HL-60 (cell line): ENCODE data around the gene DDIAS.
"Not testable (repeated sequence)": the region's sequence is repeated elsewhere in the genome, so short reads cannot be mapped to it uniquely, and the experiment has no call there.

Experiments
- DNase-seq, 2 experiments: peaks; one replicate each; pipeline ENCODE4 v3.0.0-alpha.2; 2010 to 2020; ENCODE audit warnings: low read depth in 1 of 2, low spot score in 1 of 2
- H3K27ac ChIP-seq: fragments of 250-450 bp; sonication (Bioruptor Pico); replicated peaks from 2 replicates; pipeline ENCODE4 v1.5.1; 2020; ENCODE audit warnings: mild to moderate bottlenecking, moderate library complexity
- H3K27me3 ChIP-seq: fragments of 250-450 bp; sonication (Bioruptor Pico); 2 replicates; pipeline ENCODE4 v1.5.1; 2021; ENCODE audit warnings: mild to moderate bottlenecking, moderate library complexity; ENCODE audit not compliant: insufficient read depth, poor library complexity, severe bottlenecking
- H3K4me3 ChIP-seq: replicated peaks from 2 replicates; pipeline ENCODE4 v1.5.1; 2011; ENCODE audit warnings: mild to moderate bottlenecking, control low read depth, low read length; ENCODE audit not compliant: insufficient read depth
- GABPA ChIP-seq: IDR thresholded peaks from 2 replicates; pipeline ENCODE4 v1.6.1; 2012; ENCODE audit warnings: low read depth
- POLR2AphosphoS5 ChIP-seq: IDR thresholded peaks from 2 replicates; pipeline ENCODE4 v1.6.1; 2012; ENCODE audit warnings: low read depth
- SPI1 ChIP-seq: IDR thresholded peaks from 2 replicates; pipeline ENCODE4 v1.6.1; 2012; ENCODE audit warnings: low read depth, mild to moderate bottlenecking, borderline replicate concordance
- long read RNA-seq: library from polyadenylated mRNA; unstranded; transcript quantifications from one replicate; pipeline ENCODE4 v2.0.0, GENCODE V29; 2020
- TF ChIP-seq, protein P1 (sequence below): IDR thresholded peaks from one replicate; pipeline ENCODE4 v1.5.1; 2011; ENCODE audit warnings: low read length, control low read depth, inconsistent platforms; ENCODE audit not compliant: insufficient read depth
- TF ChIP-seq, protein P2 (sequence below): IDR thresholded peaks from 2 replicates; pipeline ENCODE4 v1.6.1; 2012; ENCODE audit warnings: low read depth; ENCODE audit not compliant: insufficient replicate concordance

The DDIAS gene, protein sequence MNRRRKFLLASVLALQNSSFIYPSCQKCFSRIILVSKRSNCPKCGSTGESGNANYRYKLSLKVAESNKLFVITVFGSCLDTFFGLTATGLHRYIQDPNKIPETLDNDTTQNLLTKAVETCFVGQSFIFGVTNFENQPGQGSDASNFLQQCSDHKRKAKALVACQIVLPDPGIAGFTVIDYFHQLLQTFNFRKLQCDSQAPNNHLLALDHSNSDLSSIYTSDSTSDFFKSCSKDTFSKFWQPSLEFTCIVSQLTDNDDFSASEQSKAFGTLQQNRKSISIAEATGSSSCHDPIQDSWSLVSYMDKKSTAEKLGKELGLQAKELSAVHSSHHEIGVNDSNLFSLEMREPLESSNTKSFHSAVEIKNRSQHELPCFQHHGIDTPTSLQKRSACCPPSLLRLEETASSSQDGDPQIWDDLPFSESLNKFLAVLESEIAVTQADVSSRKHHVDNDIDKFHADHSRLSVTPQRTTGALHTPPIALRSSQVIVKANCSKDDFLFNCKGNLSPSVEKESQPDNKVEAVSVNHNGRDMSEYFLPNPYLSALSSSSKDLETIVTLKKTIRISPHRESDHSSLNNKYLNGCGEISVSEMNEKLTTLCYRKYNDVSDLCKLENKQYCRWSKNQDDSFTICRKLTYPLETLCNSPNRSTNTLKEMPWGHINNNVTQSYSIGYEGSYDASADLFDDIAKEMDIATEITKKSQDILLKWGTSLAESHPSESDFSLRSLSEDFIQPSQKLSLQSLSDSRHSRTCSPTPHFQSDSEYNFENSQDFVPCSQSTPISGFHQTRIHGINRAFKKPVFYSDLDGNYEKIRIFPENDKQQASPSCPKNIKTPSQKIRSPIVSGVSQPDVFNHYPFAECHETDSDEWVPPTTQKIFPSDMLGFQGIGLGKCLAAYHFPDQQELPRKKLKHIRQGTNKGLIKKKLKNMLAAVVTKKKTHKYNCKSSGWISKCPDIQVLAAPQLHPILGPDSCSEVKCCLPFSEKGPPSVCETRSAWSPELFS
- long read RNA-seq, transcript DDIAS-207 (4 exons, 3,278 nt) = minor isoform, 10 of 144 reads
- long read RNA-seq, transcript DDIAS-202 (5 exons, 607 nt) = minor isoform, 22 of 144 reads
- long read RNA-seq, transcript DDIAS-211 (6 exons, 3,533 nt) = major isoform, 64 of 144 reads
- long read RNA-seq, partial matches to known transcripts = 10 of 144 reads
- long read RNA-seq, other reads (novel, unspliced or antisense) = 36 of 144 reads

DNA sequence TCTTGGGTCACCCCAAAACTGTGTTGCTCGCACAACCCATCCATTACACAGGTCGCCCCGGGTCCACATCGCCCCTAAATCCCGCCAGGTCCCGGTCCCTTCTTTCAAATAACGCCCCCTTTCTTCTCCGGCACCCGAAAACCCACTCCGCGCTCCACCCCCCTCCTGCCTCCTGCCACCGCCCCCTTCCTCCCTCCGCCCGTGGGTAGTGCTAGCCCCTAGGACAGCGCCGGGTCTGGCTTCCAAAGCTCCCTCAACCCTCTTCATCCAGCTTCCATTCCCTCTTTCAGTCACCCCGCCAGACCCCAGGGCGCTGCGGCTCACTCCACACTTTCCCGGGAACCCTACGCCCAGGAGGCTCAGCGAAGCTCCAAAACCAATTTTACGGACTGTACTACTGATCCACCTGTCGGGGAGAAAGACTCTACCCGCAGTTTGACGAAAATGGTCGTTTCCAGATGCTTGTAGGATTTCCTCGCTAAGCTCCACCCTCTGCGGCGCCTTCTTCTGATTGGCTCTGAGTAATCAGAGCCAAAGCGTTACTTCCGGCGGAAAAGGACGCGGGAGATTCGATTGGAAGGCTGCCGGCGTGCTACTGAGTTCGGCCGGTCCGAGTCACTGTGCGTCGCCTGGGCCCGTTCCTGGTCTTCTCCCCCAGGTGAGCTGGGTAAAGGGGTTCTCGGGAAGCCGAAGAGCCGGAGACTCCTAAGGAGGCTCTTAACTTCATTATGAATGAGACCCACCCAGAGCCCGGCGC is at the start of gene DDIAS:
TSS of gene DDIAS (plus strand) at position 572 of the 757 bp plus-strand sequence. CDS start 13,003 bp downstream, outside the sequence.
- H3K27ac ChIP-seq = peak within 1 kb of the TSS; percentile 92
- DNase-seq = peak; percentile 91 to 98
- TF ChIP-seq SPI1 (no peak), POLR2AphosphoS5 (peak; percentile 67; the same call in 1 of the 2 replicates), GABPA (peak; percentile 80)
- no peaks in the 10 kb centered on the region for H3K27me3 ChIP-seq
- peak within 1 kb of the TSS; percentile 63 for H3K4me3 ChIP-seq

DNA sequence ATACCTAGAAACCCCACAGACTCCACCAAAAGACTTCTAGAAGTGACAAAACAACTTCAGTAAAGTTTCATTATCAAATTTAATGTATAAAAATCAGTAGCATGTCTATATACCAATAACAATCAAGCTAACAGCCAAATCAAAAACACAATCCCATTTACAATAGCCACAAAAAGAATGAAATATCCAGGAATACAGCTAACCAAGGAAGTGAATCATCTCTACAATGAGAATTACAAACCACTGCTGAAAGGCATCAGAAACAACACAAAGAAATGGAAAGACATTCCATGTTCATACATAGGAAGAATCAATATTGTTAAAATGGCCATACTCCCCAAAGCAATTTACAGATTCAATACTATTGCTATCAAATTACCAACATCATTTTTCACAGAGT is 47.3 kb upstream of the DDIAS start:
- TF ChIP-seq, protein P1, sequence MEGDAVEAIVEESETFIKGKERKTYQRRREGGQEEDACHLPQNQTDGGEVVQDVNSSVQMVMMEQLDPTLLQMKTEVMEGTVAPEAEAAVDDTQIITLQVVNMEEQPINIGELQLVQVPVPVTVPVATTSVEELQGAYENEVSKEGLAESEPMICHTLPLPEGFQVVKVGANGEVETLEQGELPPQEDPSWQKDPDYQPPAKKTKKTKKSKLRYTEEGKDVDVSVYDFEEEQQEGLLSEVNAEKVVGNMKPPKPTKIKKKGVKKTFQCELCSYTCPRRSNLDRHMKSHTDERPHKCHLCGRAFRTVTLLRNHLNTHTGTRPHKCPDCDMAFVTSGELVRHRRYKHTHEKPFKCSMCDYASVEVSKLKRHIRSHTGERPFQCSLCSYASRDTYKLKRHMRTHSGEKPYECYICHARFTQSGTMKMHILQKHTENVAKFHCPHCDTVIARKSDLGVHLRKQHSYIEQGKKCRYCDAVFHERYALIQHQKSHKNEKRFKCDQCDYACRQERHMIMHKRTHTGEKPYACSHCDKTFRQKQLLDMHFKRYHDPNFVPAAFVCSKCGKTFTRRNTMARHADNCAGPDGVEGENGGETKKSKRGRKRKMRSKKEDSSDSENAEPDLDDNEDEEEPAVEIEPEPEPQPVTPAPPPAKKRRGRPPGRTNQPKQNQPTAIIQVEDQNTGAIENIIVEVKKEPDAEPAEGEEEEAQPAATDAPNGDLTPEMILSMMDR = no peak
- TF ChIP-seq SPI1 (no peak), POLR2AphosphoS5 (no peak), GABPA (no peak)
- TF ChIP-seq, protein P2, sequence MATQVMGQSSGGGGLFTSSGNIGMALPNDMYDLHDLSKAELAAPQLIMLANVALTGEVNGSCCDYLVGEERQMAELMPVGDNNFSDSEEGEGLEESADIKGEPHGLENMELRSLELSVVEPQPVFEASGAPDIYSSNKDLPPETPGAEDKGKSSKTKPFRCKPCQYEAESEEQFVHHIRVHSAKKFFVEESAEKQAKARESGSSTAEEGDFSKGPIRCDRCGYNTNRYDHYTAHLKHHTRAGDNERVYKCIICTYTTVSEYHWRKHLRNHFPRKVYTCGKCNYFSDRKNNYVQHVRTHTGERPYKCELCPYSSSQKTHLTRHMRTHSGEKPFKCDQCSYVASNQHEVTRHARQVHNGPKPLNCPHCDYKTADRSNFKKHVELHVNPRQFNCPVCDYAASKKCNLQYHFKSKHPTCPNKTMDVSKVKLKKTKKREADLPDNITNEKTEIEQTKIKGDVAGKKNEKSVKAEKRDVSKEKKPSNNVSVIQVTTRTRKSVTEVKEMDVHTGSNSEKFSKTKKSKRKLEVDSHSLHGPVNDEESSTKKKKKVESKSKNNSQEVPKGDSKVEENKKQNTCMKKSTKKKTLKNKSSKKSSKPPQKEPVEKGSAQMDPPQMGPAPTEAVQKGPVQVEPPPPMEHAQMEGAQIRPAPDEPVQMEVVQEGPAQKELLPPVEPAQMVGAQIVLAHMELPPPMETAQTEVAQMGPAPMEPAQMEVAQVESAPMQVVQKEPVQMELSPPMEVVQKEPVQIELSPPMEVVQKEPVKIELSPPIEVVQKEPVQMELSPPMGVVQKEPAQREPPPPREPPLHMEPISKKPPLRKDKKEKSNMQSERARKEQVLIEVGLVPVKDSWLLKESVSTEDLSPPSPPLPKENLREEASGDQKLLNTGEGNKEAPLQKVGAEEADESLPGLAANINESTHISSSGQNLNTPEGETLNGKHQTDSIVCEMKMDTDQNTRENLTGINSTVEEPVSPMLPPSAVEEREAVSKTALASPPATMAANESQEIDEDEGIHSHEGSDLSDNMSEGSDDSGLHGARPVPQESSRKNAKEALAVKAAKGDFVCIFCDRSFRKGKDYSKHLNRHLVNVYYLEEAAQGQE = no peak
- DNase-seq = no peak
- no peak overlapping the region for H3K27ac ChIP-seq
- no peaks in the 10 kb centered on the region for H3K27me3 ChIP-seq
- no peak overlapping the region for H3K4me3 ChIP-seq

DNA sequence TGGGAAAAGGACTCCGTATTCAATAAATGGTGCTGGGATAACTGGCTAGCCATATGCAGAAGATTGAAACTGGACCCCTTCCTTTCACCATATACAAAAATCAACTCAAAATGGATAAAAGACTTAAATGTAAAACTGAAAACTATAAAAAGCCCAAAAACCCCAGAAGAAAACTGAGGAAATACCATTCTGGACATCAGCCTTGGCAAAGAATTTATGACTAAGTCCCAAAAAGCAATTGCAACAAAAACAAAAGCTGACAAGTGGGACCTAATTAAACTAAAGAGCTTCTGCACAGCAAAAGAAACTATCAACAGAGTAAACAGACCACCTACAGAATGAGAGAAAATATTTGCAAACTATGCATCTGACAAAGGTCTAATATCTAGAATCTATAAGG is 46.6 kb upstream of the DDIAS start:
- not testable (repeated sequence) for H3K4me3 ChIP-seq, DNase-seq, H3K27me3 ChIP-seq, H3K27ac ChIP-seq

DNA sequence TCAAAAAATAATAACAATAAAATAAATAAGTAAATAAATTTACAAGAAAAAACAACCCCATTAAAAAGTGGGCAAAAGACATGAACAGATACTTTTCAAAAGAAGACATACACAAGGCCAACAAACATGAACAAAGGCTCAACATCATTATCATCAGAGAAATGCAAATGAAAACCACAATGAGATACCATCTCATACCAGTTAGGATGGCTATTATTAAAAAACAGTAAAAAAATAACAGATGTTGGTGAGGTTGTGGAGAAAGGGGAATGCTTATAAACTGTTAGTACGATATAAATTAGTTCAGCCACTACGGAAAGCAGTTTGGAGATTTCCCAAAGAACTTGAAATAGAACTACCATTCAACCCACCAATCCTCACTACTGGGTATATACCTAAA is 45.9 kb upstream of the DDIAS start:
- no peak for DNase-seq
- Histone ChIP-seq H3K4me3 (no peak overlapping the region), H3K27me3 (no peaks in the 10 kb centered on the region), H3K27ac (no peak overlapping the region)
- TF ChIP-seq, protein P1 = no peak
- TF ChIP-seq POLR2AphosphoS5 = no peak
- no peak for TF ChIP-seq GABPA
- no peak for TF ChIP-seq SPI1
- TF ChIP-seq, protein P2 = no peak
